Measurements from ENCODE around the gene ADA. TPM values are rescaled to one million over a fixed set of nuclear protein-coding genes. Genes with fewer than 3 reads are reported as not detected.

Gene ADA
- total and polyA plus RNA-seq, 8 donors = 2.3 to 165 (median 40.3) TPM

DNA sequence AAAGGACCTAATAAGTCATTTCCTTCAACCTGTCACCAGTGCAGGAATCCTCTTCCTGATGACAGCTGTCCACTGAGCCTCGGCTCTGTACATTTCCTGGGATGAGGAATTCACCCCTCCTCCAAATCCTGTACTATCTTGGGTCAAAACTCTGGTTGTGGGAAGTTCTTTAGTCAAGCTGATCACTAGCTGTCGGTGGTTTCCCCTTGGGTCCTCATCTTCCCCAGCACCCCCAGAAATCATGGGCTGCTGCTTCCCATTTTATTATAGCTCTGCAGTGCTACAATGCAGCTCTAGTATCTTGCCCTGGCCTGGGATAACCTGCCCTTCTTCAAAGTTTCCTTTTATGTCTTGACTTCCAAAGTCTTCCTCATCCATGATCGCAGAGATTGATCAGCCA is 14.6 kb upstream of the ADA start:
- Histone ChIP-seq H3K36me3 (no peaks in the 10 kb centered on the region), H3K9me3 (no peaks in the 10 kb centered on the region), H3K4me1 (no peaks in the 10 kb centered on the region), H3K4me3 (no peak overlapping the region), H3K27me3 (peaks cover 0 to 6% (median 0%) of the 10 kb centered on the region in 3 donors), H3K27ac (no peak overlapping the region)
- intact Hi-C loops (cut with DNase I; ENCODE audit: low total_unique reads) = no loop called here
- DNase-seq = no peak
- TF ChIP-seq CTCF (IDR thresholded peaks at IDR 0.05) (no peak), POLR2AphosphoS5 (IDR thresholded peaks at IDR 0.05) (no peak), POLR2A (IDR thresholded peaks at IDR 0.05) (no peak), EP300 (IDR thresholded peaks at IDR 0.05) (no peak)
- WGBS, 5 donors = 75 to 82% (median 77%) methylated on average over 3 of the region's 3 CpGs

GRCh38 chr20:44664131-44664530 is 12.6 kb upstream of the ADA start:
- no peak overlapping the region for H3K27ac ChIP-seq
- no peaks in the 10 kb centered on the region for H3K9me3 ChIP-seq
- no peaks in the 10 kb centered on the region for H3K4me1 ChIP-seq
- H3K36me3 ChIP-seq = no peaks in the 10 kb centered on the region
- H3K4me3 ChIP-seq = no peak overlapping the region
- 53 to 71% (median 61%) methylated on average over 3 of the region's 3 CpGs for WGBS, 5 donors
- no peak for TF ChIP-seq POLR2A (IDR thresholded peaks at IDR 0.05)
- TF ChIP-seq EP300 (IDR thresholded peaks at IDR 0.05) = no peak
- TF ChIP-seq POLR2AphosphoS5 (IDR thresholded peaks at IDR 0.05) = no peak
- no peak for TF ChIP-seq CTCF (IDR thresholded peaks at IDR 0.05)
- DNase-seq = no peak
- intact Hi-C loops (cut with DNase I; ENCODE audit: low total_unique reads) = no loop called here
- H3K27me3 ChIP-seq = peaks cover 0 to 6% (median 0%) of the 10 kb centered on the region in 3 donors

DNA sequence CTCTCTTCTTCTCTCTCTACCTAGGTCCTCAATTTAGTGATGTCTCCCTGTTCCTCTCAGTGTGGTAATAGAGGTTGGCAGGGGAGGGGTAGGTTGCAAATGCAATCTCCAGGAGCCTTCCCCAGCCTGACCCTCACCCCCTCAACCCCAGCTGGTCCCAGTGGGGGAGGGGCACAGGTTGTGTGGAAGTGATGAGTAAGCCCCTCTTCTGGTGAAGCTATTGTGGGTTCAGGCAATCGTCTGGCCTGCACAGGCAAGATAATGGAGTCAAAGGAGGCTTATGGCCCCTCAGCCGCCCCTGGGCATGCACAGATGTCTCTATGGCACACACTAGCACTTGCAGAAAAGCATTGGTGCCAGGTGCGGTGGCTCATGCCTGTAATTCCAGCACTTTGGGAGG is 10.8 kb upstream of the ADA start:
- no peaks in the 10 kb centered on the region for H3K4me1 ChIP-seq
- intact Hi-C loops (cut with DNase I; ENCODE audit: low total_unique reads) = no loop called here
- no peak overlapping the region for H3K4me3 ChIP-seq
- H3K27me3 ChIP-seq = peaks cover 0 to 6% (median 0%) of the 10 kb centered on the region in 3 donors
- no peak overlapping the region for H3K27ac ChIP-seq
- DNase-seq = no peak
- no peaks in the 10 kb centered on the region for H3K9me3 ChIP-seq
- H3K36me3 ChIP-seq = no peaks in the 10 kb centered on the region
- WGBS, 5 donors = 56 to 83% (median 77%) methylated on average over 2 to 3 of the region's 3 CpGs
- TF ChIP-seq CTCF (IDR thresholded peaks at IDR 0.05) = no peak
- TF ChIP-seq POLR2AphosphoS5 (IDR thresholded peaks at IDR 0.05) = no peak
- no peak for TF ChIP-seq POLR2A (IDR thresholded peaks at IDR 0.05)
- TF ChIP-seq EP300 (IDR thresholded peaks at IDR 0.05) = no peak

- intact Hi-C loops (cut with DNase I; ENCODE audit: low total_unique reads) = no loop called here
- WGBS, 5 donors = 74 to 85% (median 84%) methylated on average over 5 of the region's 5 CpGs
- no peaks in the 10 kb centered on the region for H3K9me3 ChIP-seq
- H3K27me3 ChIP-seq = peaks cover 0 to 6% (median 0%) of the 10 kb centered on the region in 3 donors
- no peak overlapping the region for H3K27ac ChIP-seq
- H3K36me3 ChIP-seq = no peaks in the 10 kb centered on the region
- no peak for TF ChIP-seq POLR2AphosphoS5 (IDR thresholded peaks at IDR 0.05)
- TF ChIP-seq EP300 (IDR thresholded peaks at IDR 0.05) = no peak
- no peak for TF ChIP-seq POLR2A (IDR thresholded peaks at IDR 0.05)
- TF ChIP-seq CTCF (IDR thresholded peaks at IDR 0.05) = no peak
- DNase-seq = no peak
- H3K4me1 ChIP-seq = peaks cover 0 to 7% (median 0%) of the 10 kb centered on the region in 4 donors
- H3K4me3 ChIP-seq = no peak overlapping the region
Measured at GRCh38 chr20:44660581-44660980, 9.1 kb upstream of the ADA start.
